HG02870 (cell line): ENCODE measurements around the gene AGO1.
"Not testable (repeated sequence)": the region's sequence is repeated elsewhere in the genome, so short reads cannot be mapped to it uniquely, and the experiment has no call there.

Experiments used
- ATAC-seq: cut with Tn5 transposase; IDR thresholded peaks from one replicate; pipeline ENCODE4 v1.9.1; 2021; ENCODE audit warnings: mild to moderate bottlenecking, moderate library complexity; ENCODE audit not compliant: unreplicated experiment

Gene AGO1

GRCh38 chr1:35914717-35915116 lies 31.7 kb downstream of the AGO1 start:
- no peak for ATAC-seq

GRCh38 chr1:35915693-35916092 lies 32.7 kb downstream of the AGO1 start:
- no peak for ATAC-seq

DNA sequence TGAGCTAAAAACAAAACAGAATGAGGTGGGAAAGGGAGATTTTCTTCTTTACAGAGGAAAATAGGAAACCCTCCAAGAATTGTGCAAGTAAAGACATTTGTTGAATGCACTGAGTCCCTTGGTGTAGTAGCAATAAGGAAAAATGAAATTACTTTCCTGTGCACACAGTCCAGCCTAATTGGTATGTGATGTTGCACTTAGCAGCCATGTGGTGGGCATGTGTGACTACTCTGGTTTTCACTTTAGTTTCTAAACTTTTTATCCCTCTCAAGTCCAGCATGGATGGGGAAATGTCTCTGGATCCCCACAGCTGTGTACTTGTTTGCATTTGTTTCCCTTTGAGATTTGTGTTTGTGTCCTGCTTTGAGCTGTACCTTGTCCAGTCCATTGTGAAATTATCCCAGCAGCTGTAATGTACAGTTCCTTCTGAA lies 40.8 kb downstream of the AGO1 start:
- ATAC-seq, result no peak

- ATAC-seq, result no peak
Measured at GRCh38 chr1:35924838-35925237, 41.8 kb downstream of the AGO1 start.

- no peak for ATAC-seq
Measured at GRCh38 chr1:35925741-35926140, 42.7 kb downstream of the AGO1 start.

DNA sequence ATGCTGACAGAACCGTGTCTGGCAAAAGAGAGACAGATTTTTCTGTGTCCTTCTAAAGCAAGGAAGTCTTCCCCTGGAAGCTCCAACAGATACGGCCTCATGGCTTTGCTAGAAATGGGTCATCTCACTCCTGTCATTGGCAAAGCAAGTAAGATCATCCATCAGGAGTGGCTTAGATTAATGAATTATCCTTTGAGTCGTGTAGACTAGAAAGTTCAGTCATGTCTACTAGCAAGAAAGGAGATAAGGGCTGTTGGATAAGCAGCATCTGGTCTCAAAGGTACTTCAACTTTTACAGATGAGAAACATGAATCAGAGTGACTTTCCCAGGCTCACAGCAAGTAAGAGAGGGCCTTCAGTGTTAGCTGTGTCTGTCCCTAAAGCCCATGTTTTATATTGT lies 44.5 kb downstream of the AGO1 start:
- no peak for ATAC-seq

DNA sequence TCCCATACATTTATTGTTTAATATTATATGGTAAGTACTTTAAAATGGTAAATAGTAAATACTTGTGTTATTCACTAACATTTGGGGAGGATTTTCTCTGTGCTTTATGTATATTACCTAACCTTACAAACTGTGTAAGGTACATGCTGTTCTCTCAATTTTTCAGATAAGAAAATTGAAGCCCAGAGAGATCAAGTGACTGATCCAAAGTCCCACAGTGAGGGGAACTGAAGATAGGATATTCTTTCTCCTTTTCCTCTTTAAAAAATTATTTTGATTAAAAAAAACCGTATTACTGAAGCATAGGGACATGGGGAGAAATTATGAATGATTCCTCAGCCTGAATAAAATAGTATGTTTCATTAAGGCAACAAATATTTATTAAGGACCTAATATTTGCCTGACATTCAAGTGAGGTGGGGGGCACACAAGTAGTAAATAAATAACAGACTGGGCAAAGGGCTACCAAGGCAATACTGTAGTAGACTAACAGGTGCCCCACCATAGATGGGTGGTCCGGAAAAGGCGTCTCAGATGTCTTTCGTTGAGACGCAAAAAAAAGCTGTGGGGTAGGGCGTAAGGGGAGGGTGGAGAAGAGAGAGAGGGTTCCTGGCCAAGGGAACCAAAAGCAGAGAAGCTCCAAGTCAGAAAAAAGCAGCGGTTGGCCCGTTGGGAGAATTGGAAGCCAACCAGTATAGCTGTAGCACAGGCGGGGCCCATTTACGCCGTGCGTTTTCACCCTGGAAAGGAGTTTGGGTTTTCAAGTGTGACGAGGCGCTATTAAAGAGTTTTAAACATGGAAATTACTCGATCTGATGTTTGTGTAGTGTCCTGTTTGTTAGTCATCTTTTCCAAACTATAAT lies 47.0 kb downstream of the AGO1 start:
- no peak for ATAC-seq

GRCh38 chr1:35930593-35931445 lies 47.8 kb downstream of the AGO1 start, which contains the start of gene AGO3:
Gene AGO3, plus strand, starts transcription at chr1:35931105. Its CDS starts 322 bp downstream, at chr1:35931427.
- ATAC-seq, result peak; percentile 73

DNA sequence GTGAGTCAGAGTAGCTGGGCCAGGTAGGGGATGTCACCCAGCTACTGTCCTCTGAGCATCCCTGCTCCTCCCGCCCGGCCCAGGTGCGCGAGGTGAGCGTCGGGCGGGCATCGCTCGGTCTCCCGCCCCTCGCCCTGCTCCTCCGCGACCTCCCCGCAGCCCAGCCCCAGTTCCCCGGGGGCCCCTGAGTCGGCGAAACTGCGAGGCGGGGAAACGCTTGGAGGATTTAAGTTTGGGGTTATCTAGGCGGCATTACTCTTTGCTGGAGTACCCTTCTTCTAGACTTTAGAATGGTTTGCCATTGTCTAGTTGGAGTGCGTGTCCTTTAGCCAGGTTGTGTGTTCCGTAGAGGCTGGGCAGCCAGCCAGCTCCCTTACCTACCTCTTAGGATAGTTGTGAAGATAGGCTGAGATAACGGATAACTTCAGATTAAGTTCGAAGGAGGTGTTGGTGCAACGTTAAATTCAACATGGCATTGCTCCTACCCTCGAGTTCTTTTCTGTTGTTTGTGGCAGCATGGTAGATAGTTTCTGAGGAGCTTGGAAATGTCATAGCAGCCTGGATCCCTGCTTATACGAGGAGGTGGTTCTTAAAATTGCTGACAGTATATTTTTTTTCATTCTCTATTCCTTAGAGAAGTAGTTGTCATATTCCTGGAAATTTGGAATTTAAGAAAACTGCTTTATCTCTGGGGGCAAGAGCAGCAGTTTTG lies 48.6 kb downstream of the AGO1 start:
- ATAC-seq, result peak; percentile 27

DNA sequence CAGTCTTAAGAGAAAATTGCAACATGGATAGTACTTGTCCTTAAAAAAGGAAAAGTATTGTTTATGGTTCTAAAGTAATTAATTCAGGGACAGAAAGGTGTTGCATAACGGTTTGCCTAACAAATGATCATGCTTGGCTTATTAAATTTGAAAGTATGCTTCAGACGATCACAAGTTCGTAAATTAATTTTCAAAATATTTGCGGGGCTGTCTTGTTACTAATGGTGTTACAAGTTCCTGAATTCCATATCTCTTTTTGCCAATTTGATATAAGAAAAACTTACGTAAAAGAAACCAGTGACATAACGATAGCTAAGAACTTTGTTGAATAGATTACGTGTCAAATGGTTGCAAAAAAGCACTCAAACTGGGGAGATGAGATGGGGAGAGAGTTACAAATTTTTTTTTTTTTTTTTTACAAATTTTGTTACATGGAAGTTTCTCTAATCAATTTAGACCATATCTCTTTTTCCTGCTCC lies 49.2 kb downstream of the AGO1 start:
- no peak for ATAC-seq

- no peak for ATAC-seq
Measured at GRCh38 chr1:35932941-35933340, 49.9 kb downstream of the AGO1 start.

DNA sequence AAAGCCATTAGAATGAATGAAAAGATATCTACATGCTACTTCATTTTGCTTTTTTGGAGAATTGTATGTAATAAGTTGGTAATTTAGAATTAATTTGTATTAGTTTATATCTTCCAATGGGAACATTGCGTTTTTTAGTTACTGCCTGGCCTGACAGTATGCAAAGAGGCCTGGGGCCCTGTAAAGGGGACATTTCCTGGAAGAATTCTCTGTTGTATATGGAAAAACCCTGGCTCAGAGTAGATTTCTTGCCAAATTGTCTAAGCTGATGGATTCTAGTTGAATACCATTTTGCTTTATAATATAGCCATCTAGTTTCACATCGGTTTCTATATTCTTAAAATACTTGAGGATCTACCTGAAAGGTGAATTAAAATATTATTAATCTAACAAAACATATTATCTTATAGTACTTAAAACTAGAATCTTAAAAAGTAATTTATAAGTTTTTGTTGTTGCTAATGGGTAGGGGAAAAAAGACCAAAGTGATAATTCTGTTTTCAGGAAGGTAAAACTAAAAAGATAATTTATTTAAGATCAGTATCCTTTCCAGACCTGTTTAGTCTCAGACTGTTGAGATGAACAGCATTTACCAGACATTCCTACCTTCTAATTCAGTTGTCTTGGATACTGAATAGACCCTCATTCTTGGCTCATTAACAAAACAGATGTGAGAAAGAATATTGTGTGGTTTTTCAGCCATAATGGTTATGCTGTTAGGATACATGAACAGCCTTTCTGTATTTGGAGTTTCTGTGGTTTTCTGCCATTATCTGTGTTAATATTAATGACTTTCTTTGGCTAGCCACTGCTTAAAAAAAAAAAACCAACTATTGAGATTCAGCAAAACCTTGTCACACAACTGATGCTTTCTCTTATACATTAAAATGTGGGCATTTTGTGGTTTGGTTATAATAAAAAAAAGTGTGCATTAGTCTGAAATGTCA lies 52.7 kb downstream of the AGO1 start:
- no peak for ATAC-seq

DNA sequence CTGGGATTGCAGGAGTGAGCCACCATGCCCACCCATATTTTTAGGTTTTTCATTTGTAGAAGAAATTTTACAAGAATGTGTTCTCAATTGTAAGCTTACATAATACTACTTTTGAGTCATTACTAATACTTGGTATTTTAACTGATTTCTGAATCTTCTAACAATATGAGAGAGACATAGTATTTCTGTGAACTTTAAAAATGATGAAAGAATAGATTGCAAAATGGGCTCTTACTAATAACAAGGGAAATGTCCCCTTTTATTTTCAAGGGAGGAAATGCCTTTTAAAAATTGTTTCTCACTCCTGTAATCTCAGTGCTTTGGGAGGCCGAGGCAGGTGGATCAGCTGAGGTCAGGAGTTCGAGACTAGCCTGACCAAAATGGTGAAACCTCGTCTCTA lies 53.8 kb downstream of the AGO1 start:
- ATAC-seq, result no peak

DNA sequence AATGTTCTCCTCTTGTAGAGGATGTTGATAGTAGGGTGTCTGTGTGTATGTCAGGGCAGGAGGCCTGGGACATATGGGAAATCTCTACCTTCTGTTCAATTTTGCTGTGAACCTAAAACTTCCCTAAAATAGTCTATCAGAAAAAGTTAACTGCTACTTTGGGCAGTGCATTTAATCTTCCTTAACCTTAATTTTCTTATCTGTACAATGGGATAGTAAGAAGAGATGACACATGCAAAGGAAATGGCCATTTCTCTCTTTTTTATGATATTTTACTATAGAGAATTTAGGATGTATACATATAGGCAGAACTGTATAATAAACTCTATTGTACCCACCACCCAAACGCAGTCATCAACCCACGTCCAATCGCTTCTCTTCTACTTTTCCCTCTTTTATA lies 56.5 kb downstream of the AGO1 start:
- ATAC-seq, result no peak

DNA sequence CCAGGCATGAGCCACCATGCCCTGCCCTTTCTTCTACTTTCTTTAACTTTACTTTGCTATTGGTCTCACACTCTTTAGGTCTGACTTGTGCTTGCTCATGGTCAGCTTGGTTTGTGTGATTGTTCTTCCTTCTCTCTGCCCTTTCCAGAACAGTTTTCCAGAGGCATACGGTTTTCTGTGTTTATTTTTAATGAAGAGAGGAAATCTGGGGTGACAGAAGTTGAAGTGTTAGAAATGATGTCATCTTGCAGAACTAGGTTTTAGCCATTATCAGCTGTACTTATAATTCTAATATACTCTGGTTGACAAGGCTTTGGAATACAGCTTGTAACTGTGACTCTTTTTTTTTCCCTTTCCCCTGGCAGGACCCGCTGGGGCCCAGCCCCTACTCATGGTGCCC lies 62.3 kb downstream of the AGO1 start:
- ATAC-seq, result no peak

GRCh38 chr1:35947547-35947946 lies 64.5 kb downstream of the AGO1 start:
- ATAC-seq, result no peak

DNA sequence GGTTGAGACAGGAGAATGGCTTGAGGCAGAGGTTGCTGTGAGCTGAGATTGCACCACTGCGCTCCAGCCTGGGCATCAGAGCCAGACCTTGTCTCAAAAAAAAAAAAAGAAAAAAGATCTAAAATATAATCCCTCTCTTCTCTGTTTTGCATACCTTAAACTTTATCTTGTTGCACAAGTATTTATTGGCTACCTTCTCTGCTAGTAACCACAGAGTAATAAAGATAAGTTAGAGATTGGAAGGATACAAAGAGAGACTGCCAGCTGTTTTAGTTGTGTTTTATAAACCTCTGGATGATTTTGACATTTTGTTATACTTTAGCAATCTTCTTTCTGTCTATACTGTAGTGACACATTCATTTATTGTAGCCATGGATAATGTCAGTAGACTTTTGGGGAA lies 75.5 kb downstream of the AGO1 start:
- no peak for ATAC-seq

DNA sequence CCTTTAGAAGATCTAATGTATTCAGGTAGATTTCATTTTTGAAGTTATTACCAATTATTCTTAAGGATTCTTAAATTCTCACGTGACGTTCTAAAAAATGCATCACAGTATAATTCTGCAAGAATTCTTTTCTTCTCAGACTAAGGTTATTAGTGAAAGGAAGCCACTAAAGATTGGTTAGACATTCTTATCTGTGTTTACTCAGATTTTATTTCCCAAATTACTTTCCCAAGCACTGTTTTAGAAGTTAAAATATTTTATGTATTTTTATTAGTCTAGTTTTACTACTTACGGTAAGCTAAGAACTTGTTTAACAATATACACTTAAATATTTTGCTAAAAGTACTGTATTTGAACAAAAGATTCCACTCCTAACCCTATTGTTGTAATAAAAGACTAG lies 76.3 kb downstream of the AGO1 start:
- no peak for ATAC-seq

DNA sequence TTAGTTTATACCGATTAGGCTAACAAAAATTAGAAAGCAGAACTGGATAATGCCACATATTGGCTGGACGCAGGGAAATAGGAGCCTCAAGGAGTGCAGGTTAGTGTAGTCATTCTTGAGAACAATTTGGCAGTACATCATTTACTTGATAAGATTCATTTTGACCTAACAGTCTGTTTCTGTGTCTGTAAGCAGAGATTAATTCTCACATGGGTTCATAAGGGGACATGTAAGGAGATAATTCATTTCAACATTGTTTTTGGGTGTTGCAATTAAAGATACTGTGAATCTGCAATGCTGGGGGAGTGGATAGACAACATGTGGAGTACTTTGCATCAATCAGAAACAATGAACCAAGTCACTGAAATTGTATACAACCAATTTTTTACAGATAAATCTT lies 79.9 kb downstream of the AGO1 start:
- ATAC-seq, result no peak

GRCh38 chr1:35964277-35964676 lies 81.3 kb downstream of the AGO1 start:
- ATAC-seq, result not testable (repeated sequence)
